ENCODE results near the gene TPM1. TPM values are rescaled to one million over a fixed set of nuclear protein-coding genes. Genes with fewer than 3 reads are reported as not detected.

The TPM1 gene
- total RNA-seq, 4 donors from 2014 or later = 656 to 1,383 (median 909) TPM

- intact Hi-C loops (cut with DNase I; ENCODE audit: low total_unique reads) (no loop called here), in situ Hi-C loops (cut with MboI; ENCODE audit: low sequenced_read_pairs in 4 of 4) (no loop called here)
- Histone ChIP-seq H3K36me3 (no peaks in the 10 kb centered on the region), H3K4me1 (peaks cover 12 to 15% of the 10 kb centered on the region in 2 donors), H3K27ac (no peak overlapping the region), H3K27me3 (no peaks in the 10 kb centered on the region), H3K9me3 (no peaks in the 10 kb centered on the region), H3K4me3 (no peak overlapping the region)
- DNase-seq (no peak), ATAC-seq (no peak)
- no peak for TF ChIP-seq POLR2A (IDR thresholded peaks at IDR 0.05)
- TF ChIP-seq, protein P1, sequence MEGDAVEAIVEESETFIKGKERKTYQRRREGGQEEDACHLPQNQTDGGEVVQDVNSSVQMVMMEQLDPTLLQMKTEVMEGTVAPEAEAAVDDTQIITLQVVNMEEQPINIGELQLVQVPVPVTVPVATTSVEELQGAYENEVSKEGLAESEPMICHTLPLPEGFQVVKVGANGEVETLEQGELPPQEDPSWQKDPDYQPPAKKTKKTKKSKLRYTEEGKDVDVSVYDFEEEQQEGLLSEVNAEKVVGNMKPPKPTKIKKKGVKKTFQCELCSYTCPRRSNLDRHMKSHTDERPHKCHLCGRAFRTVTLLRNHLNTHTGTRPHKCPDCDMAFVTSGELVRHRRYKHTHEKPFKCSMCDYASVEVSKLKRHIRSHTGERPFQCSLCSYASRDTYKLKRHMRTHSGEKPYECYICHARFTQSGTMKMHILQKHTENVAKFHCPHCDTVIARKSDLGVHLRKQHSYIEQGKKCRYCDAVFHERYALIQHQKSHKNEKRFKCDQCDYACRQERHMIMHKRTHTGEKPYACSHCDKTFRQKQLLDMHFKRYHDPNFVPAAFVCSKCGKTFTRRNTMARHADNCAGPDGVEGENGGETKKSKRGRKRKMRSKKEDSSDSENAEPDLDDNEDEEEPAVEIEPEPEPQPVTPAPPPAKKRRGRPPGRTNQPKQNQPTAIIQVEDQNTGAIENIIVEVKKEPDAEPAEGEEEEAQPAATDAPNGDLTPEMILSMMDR (IDR thresholded peaks at IDR 0.05 in 4 of 5, conservative IDR thresholded peaks at IDR 0.05 in 1 of 5) = no peak
Observed at GRCh38 chr15:63082366-63082765, 39.8 kb downstream of the TPM1 start.

DNA sequence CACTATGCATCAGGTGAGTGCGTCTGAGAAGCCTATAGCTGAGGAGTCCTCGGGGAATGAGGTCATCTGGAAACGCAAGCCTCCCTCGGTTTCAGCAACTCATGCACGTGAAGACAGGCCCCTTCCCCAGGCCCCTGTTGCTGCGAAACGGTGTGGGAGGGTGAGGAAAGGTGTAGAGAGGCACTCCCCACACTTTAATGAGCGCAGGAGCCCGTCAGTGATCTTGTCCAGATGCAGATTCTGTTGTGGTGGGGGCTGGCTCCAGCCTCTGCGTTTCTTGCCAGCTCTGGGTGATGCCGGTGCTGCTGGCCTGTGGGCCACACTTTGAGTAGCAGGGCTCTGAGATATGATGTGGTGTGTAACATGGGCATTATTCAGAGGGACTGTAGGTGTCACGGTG lies 40.5 kb downstream of the TPM1 start:
- in situ Hi-C loops (cut with MboI; ENCODE audit: low sequenced_read_pairs in 4 of 4) = no loop called here
- H3K27me3 ChIP-seq = no peaks in the 10 kb centered on the region
- ATAC-seq (no peak), DNase-seq (no peak)
- no peaks in the 10 kb centered on the region for H3K9me3 ChIP-seq
- H3K27ac ChIP-seq = no peak overlapping the region
- intact Hi-C loops (cut with DNase I; ENCODE audit: low total_unique reads) = no loop called here
- H3K4me1 ChIP-seq = peaks cover 9 to 15% of the 10 kb centered on the region in 2 donors
- no peaks in the 10 kb centered on the region for H3K36me3 ChIP-seq
- no peak for TF ChIP-seq POLR2A (IDR thresholded peaks at IDR 0.05)
- no peak overlapping the region for H3K4me3 ChIP-seq

DNA sequence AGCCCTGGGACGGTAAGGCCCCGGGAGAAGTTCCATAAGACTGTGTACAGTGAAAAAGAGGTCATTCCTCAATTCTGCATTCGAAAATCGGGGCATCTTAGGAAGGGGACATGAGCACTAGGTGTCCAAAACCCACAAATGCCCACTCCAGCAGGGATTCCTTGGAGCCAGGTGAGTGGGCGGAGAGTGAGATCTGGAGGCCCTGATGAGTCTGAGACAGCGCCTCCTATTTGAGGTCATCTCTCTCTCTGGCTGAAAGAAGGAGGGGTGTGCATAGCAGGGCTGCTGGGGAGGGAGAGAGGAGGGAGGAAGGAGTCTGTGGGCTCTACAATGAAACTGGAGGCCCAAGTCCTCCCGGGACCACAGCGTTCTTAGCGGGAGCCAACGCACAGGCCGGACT lies 41.0 kb downstream of the TPM1 start:
- DNase-seq (no peak), ATAC-seq (no peak)
- in situ Hi-C loops (cut with MboI; ENCODE audit: low sequenced_read_pairs in 4 of 4) (no loop called here), intact Hi-C loops (cut with DNase I; ENCODE audit: low total_unique reads) (no loop called here)
- H3K36me3 ChIP-seq = no peaks in the 10 kb centered on the region
- no peaks in the 10 kb centered on the region for H3K9me3 ChIP-seq
- peaks cover 9 to 15% of the 10 kb centered on the region in 2 donors for H3K4me1 ChIP-seq
- TF ChIP-seq, protein P1 (IDR thresholded peaks at IDR 0.05 in 4 of 5, conservative IDR thresholded peaks at IDR 0.05 in 1 of 5) = no peak
- no peak for TF ChIP-seq POLR2A (IDR thresholded peaks at IDR 0.05)
- no peaks in the 10 kb centered on the region for H3K27me3 ChIP-seq
- H3K27ac ChIP-seq = no peak overlapping the region
- H3K4me3 ChIP-seq = no peak overlapping the region

GRCh38 chr15:63084806-63085205 lies 42.3 kb downstream of the TPM1 start:
- TF ChIP-seq, protein P1 (IDR thresholded peaks at IDR 0.05 in 4 of 5, conservative IDR thresholded peaks at IDR 0.05 in 1 of 5) = no peak
- no peak for TF ChIP-seq POLR2A (IDR thresholded peaks at IDR 0.05)
- intact Hi-C loops (cut with DNase I; ENCODE audit: low total_unique reads) (no loop called here), in situ Hi-C loops (cut with MboI; ENCODE audit: low sequenced_read_pairs in 4 of 4) (loop anchor here in 1 of 4 donors (5.0 kb wide), 1 partner anchor 33 kb away; no protein-coding TSS in a partner anchor)
- Histone ChIP-seq H3K27me3 (no peaks in the 10 kb centered on the region), H3K36me3 (no peaks in the 10 kb centered on the region), H3K27ac (no peak overlapping the region), H3K4me1 (peaks cover 9 to 14% of the 10 kb centered on the region in 2 donors), H3K4me3 (no peak overlapping the region), H3K9me3 (no peaks in the 10 kb centered on the region)
- ATAC-seq (no peak), DNase-seq (no peak)

- Histone ChIP-seq H3K4me1 (peaks cover 5 to 9% of the 10 kb centered on the region in 2 donors), H3K27me3 (no peaks in the 10 kb centered on the region), H3K4me3 (no peak overlapping the region), H3K9me3 (no peaks in the 10 kb centered on the region), H3K36me3 (no peaks in the 10 kb centered on the region), H3K27ac (no peak overlapping the region)
- TF ChIP-seq POLR2A (IDR thresholded peaks at IDR 0.05) = no peak
- TF ChIP-seq, protein P1 (IDR thresholded peaks at IDR 0.05 in 4 of 5, conservative IDR thresholded peaks at IDR 0.05 in 1 of 5) = no peak
- in situ Hi-C loops (cut with MboI; ENCODE audit: low sequenced_read_pairs in 4 of 4) = loop anchor here in 1 of 4 donors (5.0 kb wide), 1 partner anchor 33 kb away; no protein-coding TSS in a partner anchor
- intact Hi-C loops (cut with DNase I; ENCODE audit: low total_unique reads) = no loop called here
- no peak for DNase-seq
- ATAC-seq = no peak
Observed at GRCh38 chr15:63085289-63085688, 42.7 kb downstream of the TPM1 start.

All from gastrocnemius medialis (tissue), 4 donors.